HG03469 (cell line): Measurements from ENCODE around the gene ZBTB1.
"Not testable (repeated sequence)": the region's sequence is repeated elsewhere in the genome, so short reads cannot be mapped to it uniquely, and the experiment has no call there.

ENCODE experiments used
- ATAC-seq: cut with Tn5 transposase; IDR thresholded peaks from one replicate; pipeline ENCODE4 v1.9.1; 2021; ENCODE audit warnings: mild to moderate bottlenecking, moderate library complexity, moderate number of reproducible peaks; ENCODE audit not compliant: unreplicated experiment

Gene ZBTB1

GRCh38 chr14:64496764-64497163 lies 7.8 kb upstream of the ZBTB1 start:
- ATAC-seq: no peak

DNA sequence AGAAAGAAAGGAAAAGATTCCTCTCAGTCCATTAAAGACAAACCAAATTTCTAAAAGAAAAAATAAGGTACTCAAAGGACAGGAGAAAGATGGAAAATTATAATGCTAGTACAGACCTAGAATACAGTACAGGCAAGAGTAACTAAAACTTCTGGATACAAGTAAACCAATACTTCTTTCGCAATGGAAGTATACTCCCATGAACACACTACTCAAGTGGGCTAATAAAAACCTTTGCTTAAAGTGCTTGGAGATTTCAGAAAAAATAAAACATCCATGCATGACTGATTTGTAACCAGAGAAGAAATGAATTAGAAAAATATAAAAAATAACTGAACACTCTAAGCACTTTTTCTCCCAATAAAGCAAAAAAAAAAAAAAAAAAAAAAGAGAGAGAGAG lies 4.5 kb upstream of the ZBTB1 start:
- no peak for ATAC-seq

- no peak for ATAC-seq
Observed at GRCh38 chr14:64501411-64502171, 3.0 kb upstream of the ZBTB1 start.

DNA sequence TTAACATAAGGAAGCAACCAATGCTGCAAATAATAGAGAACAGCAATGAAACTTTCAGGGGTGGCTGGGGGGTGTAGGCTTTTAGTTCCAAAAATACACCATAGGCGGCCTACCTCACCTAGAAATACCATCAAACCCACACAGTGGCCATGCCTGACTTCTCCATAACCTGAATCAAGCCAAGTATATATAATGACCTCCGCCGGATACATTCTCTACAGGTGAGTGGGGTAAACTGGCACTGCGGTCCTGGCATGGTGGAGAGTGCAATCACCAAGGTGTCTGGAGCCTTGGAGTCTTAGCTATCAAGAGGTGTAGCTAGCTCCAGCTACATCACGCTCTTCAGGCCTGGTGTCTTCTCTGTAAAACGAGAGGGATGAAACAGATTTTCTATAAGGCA lies 2.1 kb upstream of the ZBTB1 start:
- no peak for ATAC-seq

DNA sequence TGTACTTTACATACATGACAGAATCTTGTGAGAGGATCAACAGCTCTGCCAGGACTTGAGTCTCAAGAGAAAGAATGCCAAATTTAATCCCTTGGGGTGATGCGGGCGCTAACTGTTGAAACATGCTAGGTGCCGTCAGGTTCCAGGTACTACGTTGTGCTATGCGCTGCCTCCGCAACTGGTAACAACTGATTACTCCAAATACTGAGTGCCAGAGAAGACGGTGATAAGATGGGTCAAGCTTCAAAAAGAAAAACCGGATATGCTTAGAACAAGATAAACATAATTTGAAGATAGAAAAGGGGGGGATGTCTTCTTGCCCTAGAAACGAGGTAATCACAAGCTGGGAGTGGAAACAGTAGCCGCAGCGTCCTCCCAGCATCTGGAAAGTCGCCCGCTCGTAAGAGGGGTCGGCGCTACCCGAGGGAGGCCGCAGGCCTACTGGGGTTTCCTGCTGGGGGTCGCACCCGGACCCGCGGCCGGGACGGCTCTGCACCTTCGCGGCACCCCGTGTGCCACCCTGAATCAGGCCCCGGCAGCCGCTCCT lies 1.6 kb upstream of the ZBTB1 start:
- peak; percentile 1 for ATAC-seq

GRCh38 chr14:64503434-64504309 lies 898 bp upstream of the ZBTB1 start, which contains the start of gene ZBTB25:
TSS of gene ZBTB25 (minus strand) at chr14:64503838. CDS start at chr14:64490533, 13,305 bp downstream.
- ATAC-seq: peak; percentile 49

DNA sequence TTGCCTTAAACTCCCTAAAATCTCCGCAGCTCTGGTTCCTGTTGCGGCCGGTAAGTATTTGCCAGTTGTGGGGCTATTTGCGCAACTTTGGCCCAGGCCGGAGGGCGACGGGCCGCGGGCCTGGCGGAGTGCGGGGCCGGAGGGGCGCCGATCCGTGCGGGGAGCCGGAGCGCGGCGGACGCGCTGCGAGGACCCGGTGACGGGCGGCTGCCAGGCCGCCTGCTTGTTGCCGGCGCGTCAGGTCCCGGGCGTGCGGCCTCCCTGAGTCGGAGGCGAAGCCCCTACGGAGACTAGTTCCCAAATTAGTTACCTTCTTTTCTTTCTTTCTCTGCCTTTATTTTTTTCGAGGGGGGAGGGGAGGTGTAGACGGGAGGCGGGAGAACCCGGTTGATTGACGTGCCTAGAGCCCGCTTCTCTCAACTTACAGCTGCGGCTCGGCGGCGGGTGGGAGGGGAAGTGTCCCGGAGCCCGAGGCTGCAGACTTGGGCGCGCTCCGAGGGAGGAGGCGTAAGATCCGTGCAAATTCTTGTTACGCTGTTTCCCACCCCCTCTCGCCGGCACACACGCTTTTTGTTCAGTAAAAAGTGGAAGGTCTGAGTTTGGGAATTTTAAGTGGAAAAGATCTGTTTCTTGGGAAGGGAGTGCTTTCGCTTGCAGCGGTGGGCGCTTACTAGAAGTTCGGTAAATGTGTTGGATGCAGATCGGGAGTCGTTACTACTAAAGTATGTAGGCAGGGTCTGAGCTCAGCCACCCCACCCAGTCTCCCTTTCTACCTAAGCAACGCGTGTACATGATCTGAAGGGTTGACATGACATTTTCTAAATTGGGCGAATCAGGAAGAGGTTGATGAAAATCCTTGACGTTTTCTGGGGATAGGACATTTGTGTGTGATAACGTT lies 576 bp downstream of the ZBTB1 start:
- no peak for ATAC-seq

DNA sequence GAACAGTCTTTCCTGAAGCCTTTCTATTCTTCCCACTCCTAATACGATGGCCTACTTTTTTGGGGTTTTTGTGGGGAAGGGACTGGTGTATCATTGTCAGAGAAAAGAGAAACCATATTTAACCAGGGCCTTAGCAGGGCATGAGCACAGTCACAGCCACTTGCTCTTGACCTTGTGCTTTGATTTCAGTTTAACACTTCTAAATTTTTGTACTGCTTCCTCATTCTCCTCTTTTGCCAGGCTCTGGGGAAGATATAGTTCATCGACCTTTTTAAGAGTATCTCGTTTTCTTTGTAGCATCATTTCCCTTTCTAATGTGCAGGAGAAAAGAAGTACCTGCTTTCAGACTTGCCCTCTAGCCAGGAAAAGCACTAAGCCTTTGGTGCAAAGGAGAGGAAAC lies 2.2 kb downstream of the ZBTB1 start:
- no peak for ATAC-seq

DNA sequence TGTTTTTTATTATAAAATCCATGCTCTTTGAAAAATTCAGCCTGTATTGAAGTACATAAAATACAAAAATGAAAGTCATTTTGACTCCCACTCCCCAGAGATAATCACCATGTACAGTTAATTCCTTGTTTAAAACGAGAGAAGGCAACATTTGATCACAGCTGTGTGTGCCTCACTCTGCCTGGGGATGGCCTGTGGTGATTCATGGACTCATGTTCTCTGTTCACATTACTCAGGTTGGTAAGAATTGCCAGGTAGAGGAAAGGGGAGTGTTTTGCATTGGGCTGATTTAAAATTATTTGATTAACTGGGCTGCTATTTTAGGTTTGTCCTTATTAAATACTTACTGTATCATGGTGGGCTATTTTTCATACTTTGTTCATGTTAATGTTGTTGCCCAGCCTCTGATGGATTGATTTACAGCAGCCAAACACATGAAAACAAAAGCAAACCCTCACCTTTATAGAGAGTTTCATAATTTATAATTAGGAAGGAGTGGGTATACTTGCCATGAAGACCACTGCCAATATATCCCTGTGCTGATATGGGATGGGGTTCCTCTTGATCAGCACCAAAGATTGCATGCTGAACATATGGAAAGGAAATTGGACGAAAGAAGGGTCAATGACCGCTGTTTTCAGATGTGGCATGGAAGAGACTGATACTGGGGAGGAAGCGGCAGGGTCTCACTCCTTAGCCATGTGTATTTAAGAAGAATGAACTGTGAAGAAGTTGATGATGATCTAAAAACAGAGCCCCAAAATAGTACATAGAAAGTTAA lies 3.0 kb downstream of the ZBTB1 start:
- no peak for ATAC-seq

GRCh38 chr14:64508215-64508776 lies 3.7 kb downstream of the ZBTB1 start:
- peak; percentile 18 for ATAC-seq

- no peak for ATAC-seq
Observed at GRCh38 chr14:64509036-64509435, 4.5 kb downstream of the ZBTB1 start.

DNA sequence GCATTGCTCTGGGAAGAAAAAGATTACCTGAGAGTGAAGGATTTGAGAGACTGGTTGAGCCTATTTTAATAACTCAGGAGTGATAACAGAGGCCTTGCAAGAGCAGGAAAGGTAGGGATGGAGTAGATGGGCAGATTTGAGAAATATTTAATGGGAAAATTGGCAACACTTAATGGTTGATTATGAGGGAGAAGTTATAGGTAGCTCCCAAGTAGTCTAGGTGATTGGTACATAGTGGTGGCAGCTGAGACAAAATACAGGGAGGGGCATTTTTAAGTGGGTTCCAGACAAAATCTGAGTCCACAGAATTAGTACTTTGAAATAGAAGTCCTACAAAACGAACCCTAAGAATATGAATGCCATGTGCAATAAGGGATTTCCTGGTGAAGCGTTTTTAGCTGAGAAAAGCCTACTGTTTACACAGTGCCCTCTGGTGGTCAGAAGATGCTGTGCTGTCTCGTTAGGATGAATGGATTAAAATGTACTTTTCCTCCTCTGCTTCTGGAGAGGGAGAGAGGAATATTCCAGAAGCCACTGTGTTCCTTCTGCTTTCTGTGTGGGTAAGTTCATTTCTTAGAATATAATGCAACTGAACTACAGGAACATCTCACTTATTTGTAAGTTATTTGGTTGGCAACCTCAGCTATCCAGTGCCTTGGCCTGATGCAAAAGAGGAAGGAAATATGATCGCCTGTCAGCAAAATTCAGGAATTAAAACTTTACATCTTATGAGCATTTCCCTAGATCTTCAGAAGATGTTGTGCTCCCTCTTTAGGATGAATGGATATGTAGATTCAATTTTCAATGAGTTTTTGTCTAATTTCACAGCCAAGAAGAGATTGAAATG lies 6.5 kb downstream of the ZBTB1 start:
- no peak for ATAC-seq

- ATAC-seq: no peak
Observed at GRCh38 chr14:64513271-64513670, 8.7 kb downstream of the ZBTB1 start.

DNA sequence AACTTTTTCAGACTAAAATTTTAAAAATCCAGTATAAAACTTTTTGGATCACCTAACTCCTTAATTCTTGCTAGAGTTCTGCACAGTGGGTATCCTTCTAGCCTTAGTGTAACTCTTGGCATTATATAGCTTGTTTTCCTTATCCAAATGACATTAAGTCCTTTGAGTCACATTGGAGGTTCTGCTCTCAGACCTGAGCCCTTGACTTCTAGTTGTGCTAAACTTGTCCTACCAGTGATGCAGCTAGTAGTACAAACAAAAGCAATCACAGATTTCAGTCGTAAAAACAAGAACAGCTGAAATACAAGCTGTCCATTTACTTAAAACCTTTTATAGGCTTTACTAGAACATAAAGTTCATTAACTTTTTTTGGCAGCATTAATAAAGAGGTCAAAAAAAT lies 10.5 kb downstream of the ZBTB1 start:
- ATAC-seq: no peak

DNA sequence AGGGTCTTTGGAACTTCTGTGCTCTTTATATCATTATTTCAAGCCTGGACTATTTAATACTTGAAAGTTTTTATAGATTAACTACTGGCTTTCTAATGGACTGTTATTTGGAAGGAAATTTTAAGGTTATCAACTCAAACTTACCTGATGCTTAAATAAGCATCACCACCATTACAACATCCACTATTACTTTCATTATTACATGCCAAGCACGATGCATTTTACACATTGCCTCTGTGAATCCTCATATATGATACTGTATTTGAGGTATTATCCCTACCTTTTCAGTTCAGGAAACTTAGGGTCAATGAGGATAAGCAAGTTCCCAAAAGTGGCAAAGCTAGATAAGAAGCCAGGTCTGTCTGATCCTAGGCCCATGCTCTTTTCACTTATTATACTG lies 12.4 kb downstream of the ZBTB1 start:
- no peak for ATAC-seq

- ATAC-seq: not testable (repeated sequence)
Observed at GRCh38 chr14:64517667-64518066, 13.1 kb downstream of the ZBTB1 start.

- ATAC-seq: no peak
Observed at GRCh38 chr14:64518229-64518628, 13.7 kb downstream of the ZBTB1 start.

GRCh38 chr14:64520699-64521098 lies 16.1 kb downstream of the ZBTB1 start:
- ATAC-seq: no peak
